SK-N-SH treated with all-trans-retinoic acid at 6 μM for 48 hours (cell line): Measurements from ENCODE around the gene TMEM86A.

Experiments used
- GLIS3 ChIP-seq: fragments of 250-450 bp; sonication (Bioruptor Pico); IDR thresholded peaks from 2 replicates; pipeline ENCODE4 v1.5.0; 2020; ENCODE audit warnings: mild to moderate bottlenecking, moderate library complexity
- ISL1 ChIP-seq: fragments of 250-450 bp; sonication (Bioruptor Pico); IDR thresholded peaks from 2 replicates; pipeline ENCODE4 v2.1.2; 2022; ENCODE audit warnings: mild to moderate bottlenecking, moderate library complexity
- TOX ChIP-seq: fragments of 250-450 bp; sonication (Bioruptor Pico); IDR thresholded peaks from 2 replicates; pipeline ENCODE4 v1.8.0; 2021; ENCODE audit warnings: mild to moderate bottlenecking, moderate library complexity, borderline replicate concordance
- TF ChIP-seq, protein P1 (sequence below): fragments of 250-450 bp; sonication (Bioruptor Pico); IDR thresholded peaks from 2 replicates; pipeline ENCODE4 v1.5.1; 2020; ENCODE audit warnings: low read depth, mild to moderate bottlenecking, moderate library complexity
- TF ChIP-seq, protein P2 (sequence below): fragments of 250-450 bp; sonication (Bioruptor Pico); IDR thresholded peaks from 2 replicates; pipeline ENCODE4 v1.8.0; 2021; ENCODE audit warnings: low read depth, mild to moderate bottlenecking, moderate library complexity, borderline replicate concordance
- TF ChIP-seq, protein P3 (sequence below): fragments of 250-450 bp; sonication (Bioruptor Pico); IDR thresholded peaks from 2 replicates; pipeline ENCODE4 v1.8.0; 2020; ENCODE audit warnings: mild to moderate bottlenecking, moderate library complexity, borderline replicate concordance
- TF ChIP-seq, protein P4 (sequence below): fragments of 250-450 bp; sonication (Bioruptor Pico); IDR thresholded peaks from 2 replicates; pipeline ENCODE4 v1.5.0; 2020; ENCODE audit warnings: mild to moderate bottlenecking, moderate library complexity

DNA sequence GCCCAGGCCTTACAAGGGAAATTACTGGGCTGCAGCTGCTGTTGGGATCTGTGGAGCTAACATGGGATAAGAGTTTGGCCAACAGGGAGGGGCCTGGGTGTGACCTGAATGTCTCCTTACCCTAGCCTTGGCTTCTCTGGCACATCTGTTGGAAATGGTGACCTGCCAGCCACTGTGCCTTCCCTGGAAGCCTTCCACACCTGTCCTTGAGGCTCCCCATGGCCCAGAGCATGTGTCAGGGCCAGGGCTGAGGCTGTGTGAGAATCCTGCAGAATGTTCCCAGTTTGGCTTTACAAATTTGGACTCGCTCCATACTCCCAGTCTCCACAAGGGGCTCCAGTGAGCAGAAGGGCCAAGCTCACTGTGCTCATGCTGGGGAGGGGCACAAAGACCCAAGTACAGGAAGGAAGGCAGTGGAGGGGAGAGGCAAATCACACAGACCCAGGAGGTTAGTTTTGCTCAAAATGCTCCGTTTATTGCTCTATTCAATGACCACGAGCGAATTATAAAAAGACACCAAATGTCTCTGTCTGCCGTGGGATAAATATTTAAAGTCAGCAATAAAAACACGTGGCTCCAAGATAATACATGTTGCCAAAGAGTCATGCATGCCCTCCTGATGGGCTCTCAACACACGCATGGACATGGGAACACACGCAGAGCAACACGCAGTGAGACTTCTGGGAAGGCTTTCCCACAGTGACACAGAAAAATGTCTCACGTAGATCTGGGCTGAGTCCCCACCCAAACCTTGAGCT lies 29.1 kb downstream of the TMEM86A start:
- TF ChIP-seq, protein P1, sequence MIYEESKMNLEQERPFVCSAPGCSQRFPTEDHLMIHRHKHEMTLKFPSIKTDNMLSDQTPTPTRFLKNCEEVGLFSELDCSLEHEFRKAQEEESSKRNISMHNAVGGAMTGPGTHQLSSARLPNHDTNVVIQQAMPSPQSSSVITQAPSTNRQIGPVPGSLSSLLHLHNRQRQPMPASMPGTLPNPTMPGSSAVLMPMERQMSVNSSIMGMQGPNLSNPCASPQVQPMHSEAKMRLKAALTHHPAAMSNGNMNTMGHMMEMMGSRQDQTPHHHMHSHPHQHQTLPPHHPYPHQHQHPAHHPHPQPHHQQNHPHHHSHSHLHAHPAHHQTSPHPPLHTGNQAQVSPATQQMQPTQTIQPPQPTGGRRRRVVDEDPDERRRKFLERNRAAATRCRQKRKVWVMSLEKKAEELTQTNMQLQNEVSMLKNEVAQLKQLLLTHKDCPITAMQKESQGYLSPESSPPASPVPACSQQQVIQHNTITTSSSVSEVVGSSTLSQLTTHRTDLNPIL, result no peak
- TF ChIP-seq GLIS3 (CRISPR knock-in tag) (no peak), TOX (CRISPR knock-in tag) (no peak), ISL1 (CRISPR knock-in tag) (no peak)
- TF ChIP-seq, protein P2, sequence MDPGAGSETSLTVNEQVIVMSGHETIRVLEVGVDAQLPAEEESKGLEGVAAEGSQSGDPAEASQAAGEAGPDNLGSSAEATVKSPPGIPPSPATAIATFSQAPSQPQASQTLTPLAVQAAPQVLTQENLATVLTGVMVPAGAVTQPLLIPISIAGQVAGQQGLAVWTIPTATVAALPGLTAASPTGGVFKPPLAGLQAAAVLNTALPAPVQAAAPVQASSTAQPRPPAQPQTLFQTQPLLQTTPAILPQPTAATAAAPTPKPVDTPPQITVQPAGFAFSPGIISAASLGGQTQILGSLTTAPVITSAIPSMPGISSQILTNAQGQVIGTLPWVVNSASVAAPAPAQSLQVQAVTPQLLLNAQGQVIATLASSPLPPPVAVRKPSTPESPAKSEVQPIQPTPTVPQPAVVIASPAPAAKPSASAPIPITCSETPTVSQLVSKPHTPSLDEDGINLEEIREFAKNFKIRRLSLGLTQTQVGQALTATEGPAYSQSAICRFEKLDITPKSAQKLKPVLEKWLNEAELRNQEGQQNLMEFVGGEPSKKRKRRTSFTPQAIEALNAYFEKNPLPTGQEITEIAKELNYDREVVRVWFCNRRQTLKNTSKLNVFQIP (CRISPR knock-in tag), result no peak
- TF ChIP-seq, protein P3, sequence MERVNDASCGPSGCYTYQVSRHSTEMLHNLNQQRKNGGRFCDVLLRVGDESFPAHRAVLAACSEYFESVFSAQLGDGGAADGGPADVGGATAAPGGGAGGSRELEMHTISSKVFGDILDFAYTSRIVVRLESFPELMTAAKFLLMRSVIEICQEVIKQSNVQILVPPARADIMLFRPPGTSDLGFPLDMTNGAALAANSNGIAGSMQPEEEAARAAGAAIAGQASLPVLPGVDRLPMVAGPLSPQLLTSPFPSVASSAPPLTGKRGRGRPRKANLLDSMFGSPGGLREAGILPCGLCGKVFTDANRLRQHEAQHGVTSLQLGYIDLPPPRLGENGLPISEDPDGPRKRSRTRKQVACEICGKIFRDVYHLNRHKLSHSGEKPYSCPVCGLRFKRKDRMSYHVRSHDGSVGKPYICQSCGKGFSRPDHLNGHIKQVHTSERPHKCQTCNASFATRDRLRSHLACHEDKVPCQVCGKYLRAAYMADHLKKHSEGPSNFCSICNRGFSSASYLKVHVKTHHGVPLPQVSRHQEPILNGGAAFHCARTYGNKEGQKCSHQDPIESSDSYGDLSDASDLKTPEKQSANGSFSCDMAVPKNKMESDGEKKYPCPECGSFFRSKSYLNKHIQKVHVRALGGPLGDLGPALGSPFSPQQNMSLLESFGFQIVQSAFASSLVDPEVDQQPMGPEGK (CRISPR knock-in tag), result no peak
- TF ChIP-seq, protein P4, sequence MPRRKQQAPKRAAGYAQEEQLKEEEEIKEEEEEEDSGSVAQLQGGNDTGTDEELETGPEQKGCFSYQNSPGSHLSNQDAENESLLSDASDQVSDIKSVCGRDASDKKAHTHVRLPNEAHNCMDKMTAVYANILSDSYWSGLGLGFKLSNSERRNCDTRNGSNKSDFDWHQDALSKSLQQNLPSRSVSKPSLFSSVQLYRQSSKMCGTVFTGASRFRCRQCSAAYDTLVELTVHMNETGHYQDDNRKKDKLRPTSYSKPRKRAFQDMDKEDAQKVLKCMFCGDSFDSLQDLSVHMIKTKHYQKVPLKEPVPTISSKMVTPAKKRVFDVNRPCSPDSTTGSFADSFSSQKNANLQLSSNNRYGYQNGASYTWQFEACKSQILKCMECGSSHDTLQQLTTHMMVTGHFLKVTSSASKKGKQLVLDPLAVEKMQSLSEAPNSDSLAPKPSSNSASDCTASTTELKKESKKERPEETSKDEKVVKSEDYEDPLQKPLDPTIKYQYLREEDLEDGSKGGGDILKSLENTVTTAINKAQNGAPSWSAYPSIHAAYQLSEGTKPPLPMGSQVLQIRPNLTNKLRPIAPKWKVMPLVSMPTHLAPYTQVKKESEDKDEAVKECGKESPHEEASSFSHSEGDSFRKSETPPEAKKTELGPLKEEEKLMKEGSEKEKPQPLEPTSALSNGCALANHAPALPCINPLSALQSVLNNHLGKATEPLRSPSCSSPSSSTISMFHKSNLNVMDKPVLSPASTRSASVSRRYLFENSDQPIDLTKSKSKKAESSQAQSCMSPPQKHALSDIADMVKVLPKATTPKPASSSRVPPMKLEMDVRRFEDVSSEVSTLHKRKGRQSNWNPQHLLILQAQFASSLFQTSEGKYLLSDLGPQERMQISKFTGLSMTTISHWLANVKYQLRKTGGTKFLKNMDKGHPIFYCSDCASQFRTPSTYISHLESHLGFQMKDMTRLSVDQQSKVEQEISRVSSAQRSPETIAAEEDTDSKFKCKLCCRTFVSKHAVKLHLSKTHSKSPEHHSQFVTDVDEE (CRISPR knock-in tag), result no peak
